HG02981 (cell line): Measurements from ENCODE around the gene RAB9A.
A peak's percentile ranks its signal among the peaks of the same experiment; 100 is the strongest.

Experiments used
- ATAC-seq: cut with Tn5 transposase; IDR thresholded peaks from one replicate; pipeline ENCODE4 v1.9.1; 2021; ENCODE audit warnings: mild to moderate bottlenecking, moderate library complexity; ENCODE audit not compliant: unreplicated experiment

RAB9A gene

GRCh38 chrX:13742397-13743176 is 53.7 kb downstream of the RAB9A start:
- peak; percentile 91 for ATAC-seq

- ATAC-seq = no peak
These were observed 58.9 kb downstream of the RAB9A start for GRCh38 chrX:13747836-13748235.

- no peak for ATAC-seq
These were observed 59.6 kb downstream of the RAB9A start for GRCh38 chrX:13748486-13748885.

GRCh38 chrX:13750204-13750603 is 61.3 kb downstream of the RAB9A start:
- ATAC-seq = peak; percentile 38

GRCh38 chrX:13750812-13751211 is 61.9 kb downstream of the RAB9A start:
- ATAC-seq = no peak

GRCh38 chrX:13752141-13752540 is 63.2 kb downstream of the RAB9A start:
- no peak for ATAC-seq

GRCh38 chrX:13752646-13753045 is 63.7 kb downstream of the RAB9A start:
- peak; percentile 64 for ATAC-seq

- ATAC-seq = no peak
These were observed 65.8 kb downstream of the RAB9A start for GRCh38 chrX:13754765-13755164.

- ATAC-seq = no peak
These were observed 66.3 kb downstream of the RAB9A start for GRCh38 chrX:13755254-13755653.

- no peak for ATAC-seq
These were observed 67.5 kb downstream of the RAB9A start for GRCh38 chrX:13756381-13756780.

- peak; percentile 55 for ATAC-seq
These were observed 70.3 kb downstream of the RAB9A start for GRCh38 chrX:13759152-13759718.
